GM12864 (cell line): ENCODE data around the gene SLC2A5.

Source experiments
- DNase-seq: peaks from one replicate; pipeline ENCODE4 v3.0.0-alpha.2; 2011; ENCODE audit warnings: low read depth
- H3K4me3 ChIP-seq: 2 replicates; pipeline ENCODE4 v1.5.1; 2011; ENCODE audit warnings: mild to moderate bottlenecking, low read depth, low read length, control low read depth
- TF ChIP-seq, protein P1 (sequence below): IDR thresholded peaks from 2 replicates; pipeline ENCODE4 v1.5.1; 2011; ENCODE audit warnings: low read depth, mild to moderate bottlenecking, moderate library complexity, low read length, control low read depth, inconsistent platforms; ENCODE audit errors: missing control alignments

Gene SLC2A5

GRCh38 chr1:8992936-8993687 is 76.3 kb downstream of the SLC2A5 start:
- TF ChIP-seq, protein P1, sequence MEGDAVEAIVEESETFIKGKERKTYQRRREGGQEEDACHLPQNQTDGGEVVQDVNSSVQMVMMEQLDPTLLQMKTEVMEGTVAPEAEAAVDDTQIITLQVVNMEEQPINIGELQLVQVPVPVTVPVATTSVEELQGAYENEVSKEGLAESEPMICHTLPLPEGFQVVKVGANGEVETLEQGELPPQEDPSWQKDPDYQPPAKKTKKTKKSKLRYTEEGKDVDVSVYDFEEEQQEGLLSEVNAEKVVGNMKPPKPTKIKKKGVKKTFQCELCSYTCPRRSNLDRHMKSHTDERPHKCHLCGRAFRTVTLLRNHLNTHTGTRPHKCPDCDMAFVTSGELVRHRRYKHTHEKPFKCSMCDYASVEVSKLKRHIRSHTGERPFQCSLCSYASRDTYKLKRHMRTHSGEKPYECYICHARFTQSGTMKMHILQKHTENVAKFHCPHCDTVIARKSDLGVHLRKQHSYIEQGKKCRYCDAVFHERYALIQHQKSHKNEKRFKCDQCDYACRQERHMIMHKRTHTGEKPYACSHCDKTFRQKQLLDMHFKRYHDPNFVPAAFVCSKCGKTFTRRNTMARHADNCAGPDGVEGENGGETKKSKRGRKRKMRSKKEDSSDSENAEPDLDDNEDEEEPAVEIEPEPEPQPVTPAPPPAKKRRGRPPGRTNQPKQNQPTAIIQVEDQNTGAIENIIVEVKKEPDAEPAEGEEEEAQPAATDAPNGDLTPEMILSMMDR: peak; percentile 1
- DNase-seq: no peak

DNA sequence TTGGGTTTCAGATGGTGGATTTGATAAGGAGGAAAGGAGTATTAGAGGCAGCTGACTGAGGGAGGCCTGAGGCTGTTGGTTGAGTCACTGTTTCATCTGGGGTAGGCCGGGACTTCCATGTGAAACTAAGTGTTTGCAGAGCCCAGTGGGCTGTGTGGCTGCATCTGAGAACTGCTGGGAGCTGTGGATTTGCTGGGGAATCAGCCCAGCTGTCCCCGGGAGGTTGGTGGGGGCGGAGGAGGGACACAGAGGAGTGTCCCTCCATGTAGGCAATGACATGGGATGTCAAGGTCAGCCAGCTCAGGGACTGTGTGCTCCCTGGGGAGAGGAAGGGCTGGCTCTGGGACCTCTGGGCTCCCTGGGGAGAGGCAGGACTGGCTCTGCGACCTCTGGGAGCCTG is 79.6 kb downstream of the SLC2A5 start:
- H3K4me3 ChIP-seq: no peak overlapping the region
- TF ChIP-seq, protein P1: no peak
- DNase-seq: no peak

More at GRCh38 chr1:8992936-8993687, 76.3 kb downstream of the SLC2A5 start:
- H3K4me3 ChIP-seq: no peak overlapping the region

- TF ChIP-seq, protein P1: no peak
- DNase-seq: no peak
- no peak overlapping the region for H3K4me3 ChIP-seq
Observed at GRCh38 chr1:8989061-8989460, 80.4 kb downstream of the SLC2A5 start.

DNA sequence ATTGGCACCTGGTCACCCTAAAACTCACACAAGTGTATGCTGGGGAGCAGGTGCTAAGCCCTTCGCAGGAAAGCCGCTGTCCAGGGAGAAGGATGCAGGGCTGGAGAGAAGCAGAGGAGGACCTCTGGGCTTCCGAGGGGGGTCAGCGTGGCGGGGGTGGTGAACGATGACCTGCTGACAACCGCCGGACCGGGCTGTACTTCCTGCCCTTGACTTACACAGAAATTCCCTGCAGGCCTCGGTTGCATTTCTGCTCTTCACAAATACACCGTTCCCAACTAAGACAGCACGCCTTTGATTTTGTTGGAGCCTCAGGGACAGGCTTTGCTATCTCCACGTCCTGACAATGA is 80.8 kb downstream of the SLC2A5 start:
- TF ChIP-seq, protein P1: no peak
- DNase-seq: no peak

GRCh38 chr1:8987881-8988617 is 81.4 kb downstream of the SLC2A5 start:
- TF ChIP-seq, protein P1: peak; percentile 93
- no peak for DNase-seq
- no peak overlapping the region for H3K4me3 ChIP-seq

More for the DNA sequence above, 80.8 kb downstream of the SLC2A5 start:
- H3K4me3 ChIP-seq: no peak overlapping the region

GRCh38 chr1:8986814-8987190 is 82.6 kb downstream of the SLC2A5 start:
- DNase-seq: no peak
- TF ChIP-seq, protein P1: no peak
- H3K4me3 ChIP-seq: no peak overlapping the region
